Pancreas (tissue), 10 donors: ENCODE measurements around the gene PXMP4. TPM values are rescaled to one million over a fixed set of nuclear protein-coding genes. Genes with fewer than 3 reads are reported as not detected.

Source experiments
- ATAC-seq, 4 donors: fragments of 200-7000 bp; cut with Tn5 transposase; one replicate each; pipeline versions ENCODE4 v1.8.0 to v1.9.1; 2020; ENCODE audit warnings: mild to moderate bottlenecking in 4 of 4, moderate library complexity in 4 of 4
- DNase-seq, 6 donors: peaks; one replicate each; pipeline ENCODE4 v3.0.0-alpha.2; 2020
- FAIRE-seq: peaks from 2 replicates; lab custom pipeline; 2012; peaks lifted over from hg19 to GRCh38; lab: Jason Lieb, UNC
- H3K27ac ChIP-seq, 4 donors: fragments of 200-600 bp; sonication (generic); 1 replicate in 3 of 4; 2 replicates in 1 of 4; pipeline versions ENCODE4 v1.5.0 to v1.8.0; 2020
- H3K27me3 ChIP-seq, 4 donors: fragments of 200-600 bp; one replicate each; pipeline ENCODE4 v1.8.0; 2021
- H3K36me3 ChIP-seq, 3 donors: fragments of 200-600 bp; sonication (generic) in 1 of 3; one replicate each; pipeline versions ENCODE4 v1.5.0 to v1.8.0; 2020 to 2021
- H3K4me1 ChIP-seq, 3 donors: fragments of 200-600 bp; one replicate each; pipeline ENCODE4 v1.8.0; 2021
- H3K4me3 ChIP-seq, 4 donors: fragments of 200-600 bp; sonication (generic) in 2 of 4; one replicate each; pipeline versions ENCODE4 v1.5.0 to v1.8.0; 2020 to 2021
- H3K9me3 ChIP-seq, 4 donors: fragments of 200-600 bp; one replicate each; pipeline ENCODE4 v1.8.0; 2021
- WGBS, 2 donors: extraction: QIAGEN DNeasy Blood & Tissue Kit; methylation state at CpG; one replicate each; pipeline ENCODE4 v1.1.7; 2013; 5-methylcytosine and 5-hydroxymethylcytosine counted together
- intact Hi-C, 3 donors: fragments of 100-400 bp; cut with DNase I; formaldehyde crosslinking; loops; one replicate each; pipeline versions ENCODE4 v1.11.1 to v1.14.2; 2022
- polyA plus RNA-seq, 2 donors: library from polyadenylated mRNA; stranded (reverse); fragments of 200-250 nt; gene quantifications; one replicate each; pipeline ENCODE4 v1.2.3, GENCODE V29; 2013
- total RNA-seq, 6 donors: library from RNA; stranded (reverse); fragmentation: NEBNext Ultra II Directional in 4 of 6; extraction: Animal tissue kit (Norgen Biotek cat#: 25700) in 4 of 6; gene quantifications; one replicate each; pipeline versions ENCODE4 v1.2.1 to v1.2.4, GENCODE V29; 2021 to 2023
- TF ChIP-seq, protein P1 (sequence below), 4 donors: fragments of 200-600 bp; sonication (generic) in 3 of 4; IDR thresholded peaks; one replicate each; pipeline versions ENCODE4 v1.5.0 to v1.8.0; 2021; ENCODE audit warnings: antibody characterized with exemption in 4 of 4
- donor health status: healthy with polysubstance abuse.
- donor health status: DM: no; HTN: no; CAD: no; lungs with moderate emphysema.
- donor health status: DM: no; HTN: no; CAD: no.
- donor health status: control.
- donor health status: control.
- donor health status: Bipolar disorder and iron deficiency.
- donor health status: DM: yes; HTN: yes; CAD: no.
- donor health status: DM: no; HTN: no; CAD: no.
- donor health status: DM: no; HTN: no; CAD: no.
- donor health status: DM: yes; HTN: yes; CAD: no.

The PXMP4 gene
- total and polyA plus RNA-seq, 8 donors = 2.1 to 8.2 (median 5.4) TPM

DNA sequence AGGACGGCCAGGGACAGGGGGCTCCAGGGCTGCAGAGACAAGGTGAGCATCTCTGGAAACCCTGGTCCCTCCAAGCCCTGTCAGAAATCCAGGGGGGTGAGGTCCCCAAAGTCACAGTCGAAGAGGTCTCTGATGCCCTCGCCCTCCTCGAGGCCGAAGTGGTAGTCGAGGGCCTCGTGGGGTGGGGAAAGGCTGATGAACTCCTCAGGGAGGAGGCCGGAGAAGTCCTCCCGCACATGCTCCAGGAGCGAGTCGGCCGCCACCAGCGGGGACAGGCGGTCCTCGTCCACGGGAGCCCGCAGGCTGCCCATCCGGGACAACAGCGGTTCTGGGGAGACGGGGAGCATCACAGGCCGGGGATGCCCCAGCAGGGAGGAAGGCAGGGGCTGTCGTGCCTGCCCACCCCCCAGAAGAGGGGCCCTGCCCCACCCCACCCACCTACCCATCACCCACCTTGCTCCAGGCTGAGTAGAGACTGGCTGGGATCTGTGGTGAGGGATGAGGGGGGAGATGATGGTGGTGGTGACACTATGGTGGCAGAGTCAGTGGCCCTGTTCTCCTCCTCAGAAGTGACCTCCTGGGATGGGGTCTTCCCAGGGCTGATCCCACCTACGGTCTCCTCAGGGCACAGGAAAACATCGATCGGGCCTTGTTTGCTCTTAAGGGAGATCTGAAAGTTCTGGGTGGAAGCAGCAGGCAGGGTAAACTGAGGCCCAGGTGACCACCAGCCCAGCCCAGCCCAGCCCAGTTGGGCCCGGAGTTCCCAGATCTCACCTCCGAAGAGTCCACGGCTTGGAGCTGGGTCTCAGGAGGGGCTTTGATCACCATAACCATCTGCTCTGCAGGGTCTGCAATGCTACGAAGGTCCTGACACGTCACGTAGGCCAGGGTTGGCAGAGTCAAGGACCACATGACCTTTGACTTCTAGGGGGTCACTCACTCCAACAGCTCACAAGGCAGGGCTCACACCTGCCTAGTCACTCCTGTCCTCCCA lies 43.2 kb downstream of the PXMP4 start:
- Histone ChIP-seq H3K27ac (no peak overlapping the region), H3K4me3 (no peak overlapping the region), H3K36me3 (no peaks in the 10 kb centered on the region), H3K27me3 (no peaks in the 10 kb centered on the region), H3K9me3 (no peaks in the 10 kb centered on the region), H3K4me1 (peaks cover 0 to 9% (median 0%) of the 10 kb centered on the region in 3 donors)
- WGBS, 2 donors = 95% methylated on average over 31 of the region's 31 CpGs
- ATAC-seq (no peak), DNase-seq (no peak), FAIRE-seq (no peak)
- intact Hi-C loops = loop anchor here in 1 of 3 donors (10.0 kb wide), 1 partner anchor 128 kb away; no protein-coding TSS in a partner anchor
- TF ChIP-seq, protein P1, sequence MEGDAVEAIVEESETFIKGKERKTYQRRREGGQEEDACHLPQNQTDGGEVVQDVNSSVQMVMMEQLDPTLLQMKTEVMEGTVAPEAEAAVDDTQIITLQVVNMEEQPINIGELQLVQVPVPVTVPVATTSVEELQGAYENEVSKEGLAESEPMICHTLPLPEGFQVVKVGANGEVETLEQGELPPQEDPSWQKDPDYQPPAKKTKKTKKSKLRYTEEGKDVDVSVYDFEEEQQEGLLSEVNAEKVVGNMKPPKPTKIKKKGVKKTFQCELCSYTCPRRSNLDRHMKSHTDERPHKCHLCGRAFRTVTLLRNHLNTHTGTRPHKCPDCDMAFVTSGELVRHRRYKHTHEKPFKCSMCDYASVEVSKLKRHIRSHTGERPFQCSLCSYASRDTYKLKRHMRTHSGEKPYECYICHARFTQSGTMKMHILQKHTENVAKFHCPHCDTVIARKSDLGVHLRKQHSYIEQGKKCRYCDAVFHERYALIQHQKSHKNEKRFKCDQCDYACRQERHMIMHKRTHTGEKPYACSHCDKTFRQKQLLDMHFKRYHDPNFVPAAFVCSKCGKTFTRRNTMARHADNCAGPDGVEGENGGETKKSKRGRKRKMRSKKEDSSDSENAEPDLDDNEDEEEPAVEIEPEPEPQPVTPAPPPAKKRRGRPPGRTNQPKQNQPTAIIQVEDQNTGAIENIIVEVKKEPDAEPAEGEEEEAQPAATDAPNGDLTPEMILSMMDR (IDR thresholded peaks at IDR 0.05) = no peak

DNA sequence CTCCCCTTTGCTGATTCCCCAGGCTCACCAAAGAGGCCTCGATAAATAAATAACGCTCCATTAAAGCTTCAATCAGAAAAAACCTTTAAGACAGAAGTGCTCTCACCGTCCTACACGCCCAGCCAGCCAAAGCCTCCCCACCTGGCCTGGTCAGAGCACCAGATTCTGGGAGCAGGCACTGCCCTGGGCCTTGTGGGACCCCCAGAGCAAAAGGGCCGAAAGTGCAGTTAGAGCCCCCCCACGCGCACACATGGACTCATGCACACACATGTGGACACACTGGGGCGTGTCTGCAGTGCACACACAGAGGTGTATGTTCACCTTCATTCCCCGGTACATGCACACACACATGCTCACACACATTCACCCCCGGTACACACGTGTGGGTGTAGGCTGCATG lies 44.0 kb downstream of the PXMP4 start:
- DNase-seq = no peak
- H3K9me3 ChIP-seq = no peaks in the 10 kb centered on the region
- TF ChIP-seq, protein P1 (IDR thresholded peaks at IDR 0.05) = no peak
- no peak for FAIRE-seq
- no peaks in the 10 kb centered on the region for H3K36me3 ChIP-seq
- H3K27me3 ChIP-seq = no peaks in the 10 kb centered on the region
- no peak overlapping the region for H3K27ac ChIP-seq
- 91 to 93% methylated on average over 11 of the region's 11 CpGs for WGBS, 2 donors
- H3K4me1 ChIP-seq = peaks cover 0 to 9% (median 0%) of the 10 kb centered on the region in 3 donors
- H3K4me3 ChIP-seq = no peak overlapping the region
- no peak for ATAC-seq
- intact Hi-C loops = loop anchor here in 1 of 3 donors (10.0 kb wide), 1 partner anchor 129 kb away; no protein-coding TSS in a partner anchor

DNA sequence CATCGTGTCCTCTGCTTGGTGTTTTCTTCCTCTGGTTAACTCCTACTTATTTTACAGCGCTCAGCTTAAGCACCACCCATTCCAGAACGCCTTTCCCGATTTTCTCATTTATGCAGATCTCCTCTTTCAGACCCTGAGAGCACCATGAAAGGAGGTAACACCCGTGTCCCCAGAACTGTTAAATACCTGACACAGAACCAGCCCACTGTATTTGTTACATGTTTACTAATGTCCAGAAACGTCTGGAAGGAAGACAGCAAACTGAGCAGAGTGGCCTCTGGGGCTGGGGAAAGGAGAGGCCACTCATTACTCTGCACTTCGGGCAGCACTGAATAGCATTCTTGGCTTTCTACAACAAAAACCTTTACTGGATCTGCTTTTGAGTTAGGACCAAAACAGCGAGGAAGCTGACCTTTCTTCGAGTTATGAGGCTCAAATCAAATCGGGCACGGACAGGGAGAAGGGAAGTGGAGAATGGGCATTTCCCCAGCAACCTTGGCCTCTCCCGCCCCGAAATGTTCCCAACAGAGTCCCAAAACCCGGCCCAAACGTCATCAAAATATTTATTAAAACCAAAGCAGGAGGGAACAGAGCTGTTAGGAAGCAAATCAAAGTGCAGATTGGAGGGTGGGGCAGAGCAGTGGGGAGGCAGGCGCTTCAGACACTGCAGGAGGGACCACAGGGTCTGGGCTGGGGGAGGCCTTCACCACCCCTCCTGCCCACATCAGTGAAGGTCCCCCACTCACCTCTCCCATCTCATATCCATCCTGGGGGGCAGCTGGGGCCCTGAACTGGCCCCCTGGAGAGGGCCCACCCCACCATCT lies 44.8 kb downstream of the PXMP4 start:
- intact Hi-C loops = loop anchor here in 1 of 3 donors (10.0 kb wide), 1 partner anchor 129 kb away; no protein-coding TSS in a partner anchor
- H3K36me3 ChIP-seq = no peaks in the 10 kb centered on the region
- WGBS, 2 donors = 58 to 65% methylated on average over 16 of the region's 16 CpGs
- H3K27me3 ChIP-seq = no peaks in the 10 kb centered on the region
- peaks cover 0 to 9% (median 0%) of the 10 kb centered on the region in 3 donors for H3K4me1 ChIP-seq
- ATAC-seq (no peak), FAIRE-seq (no peak), DNase-seq (no peak)
- peak overlapping the region in 2 of 4 donors; percentile 29 to 59 for H3K27ac ChIP-seq
- TF ChIP-seq, protein P1 (IDR thresholded peaks at IDR 0.05) = no peak
- peak overlapping the region in 3 of 4 donors; percentile 71 to 73 (median 72) for H3K4me3 ChIP-seq
- no peaks in the 10 kb centered on the region for H3K9me3 ChIP-seq

DNA sequence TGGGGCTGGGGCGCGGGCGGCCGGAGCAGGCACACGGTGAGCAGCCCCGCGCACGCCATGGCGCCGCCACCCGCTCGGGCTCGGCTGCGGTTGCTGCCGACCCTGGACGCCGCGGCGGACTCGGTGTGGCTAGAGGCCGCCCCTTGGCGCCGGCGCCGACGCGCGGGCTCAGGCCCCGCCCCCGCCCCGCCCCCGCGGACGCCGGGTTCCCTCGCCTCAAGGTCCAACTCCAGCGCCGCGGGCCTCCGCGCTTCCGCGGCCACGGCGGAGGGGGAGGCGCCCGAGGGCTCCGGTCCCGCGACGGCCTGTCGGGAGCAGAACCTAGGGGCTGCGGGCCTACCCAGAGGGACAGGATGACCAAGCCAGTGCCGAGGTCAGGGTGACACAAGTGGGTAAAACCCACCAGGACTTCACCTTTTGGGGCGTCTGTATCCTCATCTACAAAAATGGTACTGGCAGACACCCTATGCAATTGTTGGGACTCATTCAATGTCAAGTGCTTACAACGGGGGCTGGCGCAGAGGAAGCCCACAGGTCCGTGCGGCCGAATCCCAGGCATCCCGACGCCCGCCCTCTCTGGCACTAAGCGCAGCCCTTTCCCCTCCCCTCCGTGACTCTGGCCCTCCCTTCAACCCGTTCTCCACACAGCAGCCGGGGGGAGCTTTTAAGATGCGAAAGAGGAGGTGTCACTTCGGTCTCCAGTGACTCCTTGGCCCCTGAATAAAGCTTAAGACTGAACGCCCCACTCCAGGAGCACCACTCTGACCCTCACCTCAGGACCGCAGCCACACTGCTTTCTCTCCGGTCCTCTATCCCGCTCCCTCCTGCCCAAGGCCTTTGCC lies 45.6 kb downstream of the PXMP4 start, which contains the start of gene NECAB3:
TSS of gene NECAB3 (minus strand) at position 135 of the 842 bp plus-strand sequence. CDS start at position 59, 76 bp downstream.
- WGBS, 2 donors = 6 to 7% methylated on average over 36 to 73 of the region's 73 CpGs

More for the DNA sequence above, 45.6 kb downstream of the PXMP4 start, which contains the start of gene NECAB3:
- H3K27ac ChIP-seq = peak within 1 kb of the TSS in 3 of 4 donors; percentile 45 to 59 (median 55)
- intact Hi-C loops = loop anchor here in 2 of 3 donors (5.0 to 10.0 kb wide), 2 partner anchors 130 to 222 kb away; no protein-coding TSS in a partner anchor
- H3K4me3 ChIP-seq = peak within 1 kb of the TSS; percentile 58 to 73 (median 72)
- TF ChIP-seq, protein P1 (IDR thresholded peaks at IDR 0.05) = no peak
- ATAC-seq (peak; percentile 90 to 94 (median 92)), DNase-seq (peak; percentile 74 to 95 (median 88)), FAIRE-seq (no peak)
- H3K27me3 ChIP-seq = no peaks in the 10 kb centered on the region
- H3K9me3 ChIP-seq = no peaks in the 10 kb centered on the region
- no peaks in the 10 kb centered on the region for H3K36me3 ChIP-seq
- H3K4me1 ChIP-seq = peaks cover 0 to 9% (median 0%) of the 10 kb centered on the region in 3 donors
